Occipital lobe (tissue), 2 donors: ENCODE data around the gene HELZ. TPM values are rescaled to one million over a fixed set of nuclear protein-coding genes. Genes with fewer than 3 reads are reported as not detected.
"Not testable (repeated sequence)": the region's sequence is repeated elsewhere in the genome, so short reads cannot be mapped to it uniquely, and the experiment has no call there.

Experiments
- DNase-seq: peaks from one replicate; lab custom pipeline; 2025; lab: John Stamatoyannopoulos, UW
- total RNA-seq: library from RNA; depleted of rRNA; stranded (reverse); fragments of >200 nt; gene quantifications from one replicate; pipeline ENCODE4 v1.2.3, GENCODE V29; 2014

Gene HELZ
- total RNA-seq, 1 donor from 2014 or later = 58.0 TPM

DNA sequence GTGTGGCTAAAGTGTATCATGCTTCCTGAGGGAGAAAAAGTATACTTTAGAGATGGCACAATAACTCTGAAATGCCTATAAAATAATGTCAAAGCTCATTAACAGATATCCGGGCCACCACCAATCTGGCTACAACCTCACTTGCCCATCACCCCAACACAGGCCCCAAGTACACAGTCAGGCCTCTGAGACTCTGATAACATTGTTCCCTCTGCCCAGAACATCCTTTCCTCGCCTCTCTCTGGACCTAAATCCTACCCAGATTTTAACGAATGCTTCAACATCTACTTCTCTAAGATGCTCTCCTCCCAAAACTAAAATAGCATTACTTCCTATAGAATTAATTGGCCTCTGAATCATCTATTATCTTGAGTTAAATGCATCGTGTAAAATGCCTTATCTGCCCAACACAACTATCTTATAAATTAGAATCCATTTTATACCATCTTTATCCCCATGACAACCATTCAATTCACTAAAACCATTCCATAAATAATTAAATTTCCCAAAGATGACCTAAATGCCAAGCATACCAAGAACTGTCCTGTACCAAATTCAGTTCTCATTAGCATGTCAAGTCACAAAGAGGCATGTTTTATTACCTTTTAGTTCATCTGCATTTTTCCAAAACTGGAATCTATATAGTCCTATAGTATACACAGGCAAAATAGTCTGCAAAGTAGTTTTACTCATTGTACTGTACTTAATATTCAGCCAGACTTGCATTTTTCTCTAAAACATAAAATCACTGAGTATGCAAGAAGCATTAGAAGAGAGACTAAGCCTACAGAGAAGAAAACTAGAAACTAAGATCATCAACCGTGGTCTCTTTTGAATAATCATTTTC lies 15.7 kb downstream of the HELZ start:
- DNase-seq = no peak

DNA sequence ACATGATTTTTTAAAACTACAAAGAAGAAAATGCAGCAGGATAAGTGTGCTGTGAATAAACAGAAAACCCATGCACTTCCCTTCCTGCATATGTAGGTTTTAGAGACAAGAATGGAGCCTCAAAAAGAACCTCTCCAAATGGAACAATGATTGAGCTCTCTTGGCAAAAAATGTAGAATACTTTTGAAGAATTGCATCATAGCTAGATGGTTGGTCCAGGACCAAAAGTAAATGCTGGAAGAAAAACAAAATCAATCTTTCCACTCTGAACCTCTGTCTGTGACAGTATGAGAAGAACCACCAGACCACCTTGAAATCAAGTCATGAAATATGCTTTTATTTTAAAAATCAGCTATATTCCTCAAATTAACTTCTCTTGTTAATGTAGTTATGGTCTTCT lies 17.5 kb downstream of the HELZ start:
- no peak for DNase-seq

DNA sequence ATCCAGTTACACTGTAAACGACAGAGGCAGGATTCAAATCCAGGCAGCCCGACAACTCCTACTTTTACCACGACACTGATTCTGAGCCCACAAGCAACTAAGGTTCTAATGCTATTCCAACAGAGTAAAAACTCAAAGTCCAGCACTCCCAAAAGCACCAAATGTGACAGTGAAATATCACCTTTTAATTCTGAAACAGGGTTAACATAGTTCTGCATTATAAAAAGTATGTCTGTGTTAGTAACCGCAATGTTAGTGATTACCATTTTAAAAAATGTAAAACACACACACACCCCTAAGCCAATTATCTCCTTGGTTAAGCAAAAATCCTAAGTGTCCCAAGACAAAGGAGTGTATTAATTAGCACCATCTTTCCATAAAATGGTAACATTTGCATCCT lies 19.7 kb downstream of the HELZ start:
- no peak for DNase-seq

DNA sequence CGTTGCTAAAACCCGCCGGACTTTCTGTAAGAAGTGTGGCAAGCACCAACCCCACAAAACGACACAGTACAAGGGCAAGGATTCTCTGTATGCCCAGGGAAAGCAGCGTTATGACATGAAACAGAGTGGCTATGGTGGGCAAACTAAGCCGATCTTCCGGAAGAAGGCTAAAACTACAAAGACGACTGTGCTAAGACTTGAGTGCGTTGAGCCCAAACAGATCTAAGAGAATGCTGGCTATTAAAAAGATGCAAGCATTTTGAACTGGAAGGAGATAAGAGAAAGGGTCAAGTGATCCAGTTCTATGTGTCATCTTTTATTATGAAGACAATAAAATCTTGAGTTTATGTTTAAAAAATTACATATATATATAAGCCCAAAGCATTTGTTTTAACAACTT lies 20.3 kb downstream of the HELZ start:
- no peak for DNase-seq

DNA sequence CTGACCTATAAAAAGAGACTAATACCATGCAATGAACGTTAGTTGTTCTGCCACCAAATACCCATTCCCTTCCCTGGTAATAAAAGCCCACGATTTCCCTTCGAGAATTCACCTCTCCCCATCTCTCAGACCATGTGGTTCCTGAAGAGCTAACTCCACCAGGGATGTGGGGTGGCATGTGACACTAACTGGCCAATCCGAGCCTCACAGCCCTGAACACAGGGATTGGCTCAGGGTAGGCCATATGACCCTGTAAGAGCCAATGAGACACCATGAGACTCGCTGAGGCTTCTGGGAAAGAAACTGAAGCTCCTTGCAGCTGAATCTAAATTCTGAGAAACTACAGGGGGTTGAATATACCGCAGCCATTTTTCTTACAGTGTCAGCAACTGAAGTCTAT lies 21.1 kb downstream of the HELZ start:
- no peak for DNase-seq

DNA sequence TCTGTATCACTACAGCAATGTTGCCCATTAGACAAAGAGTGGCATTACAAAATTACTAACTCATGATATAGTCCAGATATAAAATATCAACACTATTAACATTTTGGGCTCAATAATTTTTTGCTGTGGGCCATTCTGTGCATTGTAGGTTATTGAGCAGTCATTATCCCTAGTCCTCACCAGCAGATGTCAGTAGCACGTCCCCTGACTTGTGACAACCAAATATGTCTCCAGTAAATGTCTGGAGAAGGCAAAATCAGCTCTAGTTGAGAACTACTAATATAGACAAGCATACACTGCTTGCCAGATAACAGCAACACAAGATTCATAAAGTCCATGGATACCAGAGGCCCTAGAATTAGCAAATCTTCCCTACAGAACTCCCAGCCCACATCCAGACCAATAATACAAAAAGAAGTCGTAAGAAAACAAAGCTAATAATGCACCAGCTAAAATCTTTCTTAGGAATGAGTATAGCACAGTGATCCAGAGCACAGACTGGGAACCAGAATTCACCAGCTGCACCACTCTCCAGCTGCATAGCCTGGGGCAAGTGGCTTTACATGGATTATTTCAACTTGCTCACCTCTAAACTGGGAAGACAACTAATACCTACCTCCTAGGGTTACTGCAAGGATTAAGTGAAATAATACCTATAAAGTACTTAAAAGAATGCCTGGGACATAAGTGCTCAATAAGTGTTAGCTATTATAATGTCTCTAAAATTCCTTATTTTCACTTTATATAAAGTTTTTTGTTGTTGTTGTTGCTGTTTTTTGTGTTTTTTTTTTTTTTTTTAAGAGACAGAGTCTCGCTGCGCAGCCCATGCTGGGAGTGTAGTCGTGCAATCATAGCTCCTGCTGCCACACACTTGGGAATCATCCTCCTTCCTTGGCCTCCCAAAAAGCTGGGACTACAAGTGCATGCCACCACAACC lies 23.7 kb downstream of the HELZ start:
- no peak for DNase-seq

DNA sequence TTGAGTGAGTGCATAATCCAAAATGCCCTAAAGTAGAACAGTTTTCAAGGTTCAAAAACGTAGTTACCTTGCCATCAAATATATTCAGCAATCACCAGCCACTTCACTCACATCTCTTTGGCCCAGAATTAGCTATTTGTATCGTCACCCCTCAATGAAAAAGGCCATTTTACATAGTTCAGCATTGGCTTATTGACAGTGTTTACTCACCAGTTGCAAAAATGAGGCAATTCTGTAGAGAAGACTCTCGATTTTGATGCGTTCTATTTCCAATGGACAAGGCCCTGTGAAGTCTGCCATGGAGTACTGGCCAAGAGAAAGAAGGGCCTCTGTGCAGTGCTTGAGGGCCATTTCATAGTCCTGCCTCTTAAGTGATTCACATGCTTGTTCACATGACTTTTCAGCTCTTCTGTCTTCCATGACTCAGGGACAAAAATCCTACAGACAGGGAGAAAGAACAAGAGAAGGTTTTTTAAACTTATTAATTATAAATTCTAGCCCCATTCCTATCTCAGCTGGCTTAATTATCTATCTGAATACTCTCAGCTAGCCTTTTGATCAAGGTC lies 26.5 kb downstream of the HELZ start:
- no peak for DNase-seq

DNA sequence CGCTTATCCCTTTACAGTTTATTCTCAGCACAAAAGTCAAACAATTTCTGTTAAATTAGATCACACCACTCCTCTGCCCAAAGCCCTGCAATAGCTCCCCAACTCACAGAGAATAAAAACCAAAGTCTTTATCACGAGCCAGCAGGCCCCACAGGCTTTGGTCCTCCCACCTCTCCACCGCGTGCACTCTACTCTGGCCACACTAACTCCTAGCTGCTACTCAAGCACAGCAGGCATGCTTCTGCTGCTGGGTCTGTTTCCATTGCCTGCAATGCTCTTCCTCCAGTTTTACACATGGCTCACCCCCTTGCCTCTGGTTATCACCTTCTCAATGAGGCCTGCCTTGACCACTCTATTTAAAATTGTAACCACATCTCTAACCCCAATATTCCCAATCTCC lies 27.6 kb downstream of the HELZ start:
- DNase-seq = no peak

DNA sequence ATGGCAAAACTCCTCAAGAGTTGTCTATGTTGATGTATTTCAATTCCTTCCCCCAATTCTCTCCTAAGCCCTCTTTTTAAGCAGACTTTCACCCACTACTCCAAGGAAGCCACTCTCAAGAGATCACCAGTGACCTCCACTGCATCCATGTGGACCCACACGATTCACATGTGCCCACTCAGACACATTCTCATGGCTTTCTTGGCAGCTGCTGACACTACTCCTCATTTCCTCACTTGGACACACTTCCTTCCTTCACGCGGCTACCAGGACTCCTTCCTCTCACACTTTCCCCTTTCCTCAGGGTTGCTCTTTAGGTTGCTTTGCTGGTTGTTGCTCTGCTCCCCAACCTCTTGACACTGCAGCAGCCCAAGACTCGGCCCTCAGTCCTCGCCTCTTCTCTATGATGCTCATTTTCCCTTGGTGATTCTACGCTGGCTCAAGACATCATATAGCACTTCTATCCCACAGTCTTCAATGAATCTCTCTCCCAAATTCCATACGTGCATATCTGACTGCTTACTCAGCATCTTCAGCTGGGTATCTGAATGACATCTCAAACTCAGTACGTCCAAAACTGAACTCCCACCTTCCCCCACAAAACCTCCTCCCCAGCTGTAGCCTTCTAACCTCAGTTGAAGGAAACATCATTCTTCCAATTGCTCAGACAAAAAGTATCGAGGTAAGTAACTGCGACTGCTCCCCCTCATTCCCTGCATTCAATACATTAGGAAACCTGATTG lies 28.2 kb downstream of the HELZ start:
- no peak for DNase-seq

DNA sequence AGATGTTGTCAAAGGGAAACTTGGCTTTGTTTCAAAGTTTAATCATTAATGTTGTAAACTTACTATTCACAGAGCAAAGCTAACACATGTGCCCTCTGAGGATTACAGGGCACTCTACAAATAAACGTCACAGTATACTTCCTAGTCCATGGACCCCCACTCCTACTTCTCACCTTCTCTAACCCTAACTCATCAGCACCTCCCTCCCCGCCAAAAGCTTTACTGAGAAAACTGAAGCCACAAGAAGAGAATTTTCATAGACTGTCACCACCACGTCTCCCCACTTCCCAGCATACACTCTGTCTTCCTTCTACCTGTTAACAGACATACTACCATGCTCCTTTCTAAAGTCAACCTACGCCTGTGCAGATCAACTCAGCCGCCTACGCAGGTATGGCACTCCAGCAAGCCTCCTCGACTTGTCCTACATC lies 29.0 kb downstream of the HELZ start:
- DNase-seq = no peak

DNA sequence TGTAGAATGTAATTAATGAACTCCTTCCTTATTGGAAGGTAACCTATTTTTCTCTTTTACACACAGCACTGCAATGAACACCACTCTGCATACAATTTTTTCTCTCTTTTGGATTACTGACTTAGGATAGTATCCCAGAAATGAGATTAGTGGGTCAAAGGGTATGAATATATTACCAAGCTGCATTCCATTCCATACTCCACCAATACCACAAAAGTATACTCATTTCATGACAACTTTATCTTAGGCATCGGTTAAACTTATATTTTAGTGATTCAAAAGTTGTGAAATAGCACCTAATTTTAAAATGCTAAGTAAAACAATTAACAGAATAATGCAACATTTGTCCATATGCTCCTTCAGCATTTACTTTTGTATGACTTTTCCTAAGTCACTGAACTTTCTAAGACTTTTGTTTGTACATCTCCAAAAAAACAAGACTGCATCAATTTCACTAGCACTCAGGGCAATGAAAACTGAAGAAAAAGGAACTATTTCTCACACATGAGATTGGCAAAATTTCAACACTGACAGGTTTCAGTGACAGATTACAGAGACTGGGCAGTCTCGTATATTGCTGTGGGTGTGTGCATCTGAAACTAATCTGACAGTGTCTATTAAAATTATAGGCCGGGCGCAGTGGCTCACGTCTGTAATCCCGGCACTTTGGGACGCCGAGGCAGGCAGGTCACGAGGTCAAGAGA lies 32.1 kb downstream of the HELZ start:
- DNase-seq = no peak

DNA sequence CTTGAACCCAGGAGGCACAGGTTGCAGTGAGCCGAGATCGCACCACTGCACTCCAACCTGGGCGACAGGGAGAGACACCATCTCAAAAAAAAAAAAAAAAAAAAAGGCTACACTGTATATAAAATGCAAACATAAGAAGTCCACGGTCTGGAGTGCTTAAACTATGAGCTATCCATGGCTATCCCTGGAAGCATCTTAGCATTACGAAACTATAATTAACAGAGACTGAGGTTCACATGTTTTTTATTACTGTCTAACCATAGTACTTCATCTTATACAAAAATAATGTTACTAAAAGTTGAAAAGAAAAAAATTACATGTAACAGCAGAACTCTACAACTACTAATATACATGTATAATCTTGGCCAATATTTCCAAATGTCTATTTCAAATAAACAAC lies 32.8 kb downstream of the HELZ start:
- DNase-seq = no peak

DNA sequence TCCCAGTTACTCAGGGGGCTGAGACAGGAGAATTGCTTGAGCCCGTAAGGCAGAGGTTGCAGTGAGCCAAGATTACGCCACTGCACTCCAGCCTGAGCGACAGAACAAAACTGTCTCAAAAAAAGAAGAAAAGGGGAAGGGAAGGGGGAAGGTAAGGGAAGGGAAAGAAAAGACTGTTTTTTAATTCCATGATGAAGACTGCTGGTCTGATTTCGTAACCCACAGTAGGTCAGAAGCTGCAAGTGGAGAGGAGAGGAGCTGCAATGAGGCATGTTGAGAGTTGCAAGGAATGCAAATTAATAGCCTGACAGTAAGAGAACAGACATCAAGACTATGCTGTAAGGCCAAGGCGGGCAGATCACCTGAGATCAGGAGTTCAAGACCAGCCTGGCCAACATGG lies 33.3 kb downstream of the HELZ start:
- DNase-seq = no peak

DNA sequence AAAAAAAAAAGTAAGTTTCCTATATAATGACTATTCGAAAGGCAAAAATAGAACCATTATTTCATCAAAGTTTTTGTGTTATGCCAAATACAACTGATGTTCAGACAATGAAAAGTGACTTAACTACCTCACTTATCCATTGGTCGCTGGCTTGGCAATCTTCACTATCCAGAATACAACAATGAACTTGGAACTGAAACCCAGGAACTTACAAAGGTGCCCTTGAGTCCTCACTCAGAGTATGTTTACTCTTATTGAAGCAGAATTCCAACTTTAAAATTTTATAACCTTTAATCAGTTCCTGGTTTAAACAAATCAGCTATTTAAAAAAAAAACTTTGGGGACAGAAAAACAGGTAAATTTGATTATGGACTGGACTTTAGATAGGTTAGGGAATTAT lies 34.1 kb downstream of the HELZ start:
- no peak for DNase-seq

DNA sequence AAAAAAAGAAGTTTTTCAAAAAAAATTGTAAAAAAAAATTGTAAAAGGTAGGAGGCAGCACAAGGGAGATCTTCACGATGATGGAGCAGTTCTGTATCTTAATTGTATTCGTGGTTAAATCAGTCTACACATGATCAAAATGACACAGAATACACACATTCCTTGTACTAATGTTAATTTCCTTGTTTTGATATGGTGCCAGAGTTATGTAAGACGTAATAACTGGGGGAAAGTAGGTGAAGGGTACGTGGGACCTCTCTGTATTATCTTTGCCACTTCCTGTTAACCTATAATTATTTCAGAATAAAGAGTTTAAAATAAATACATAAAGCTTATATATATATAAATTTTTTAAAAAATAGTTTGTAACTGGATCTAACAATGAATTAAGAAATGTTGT lies 36.8 kb downstream of the HELZ start:
- DNase-seq = no peak

DNA sequence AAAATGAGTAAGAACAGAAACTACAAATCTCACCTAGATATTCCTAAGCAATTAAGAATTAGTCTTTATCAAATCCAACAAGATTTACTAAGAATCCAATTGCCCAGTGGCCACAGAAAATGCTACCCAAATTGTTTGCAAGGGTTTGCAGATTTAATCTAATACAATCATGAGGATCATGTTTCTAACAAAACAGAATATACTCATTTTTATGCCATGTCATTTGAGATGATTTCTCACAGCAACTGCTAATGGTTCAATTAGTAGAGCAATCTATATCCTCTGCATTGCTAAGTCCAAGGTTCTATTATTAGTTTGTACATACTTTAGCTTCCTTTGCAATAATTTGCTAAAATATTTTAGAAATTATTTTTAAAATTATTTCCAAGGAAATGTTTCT lies 41.2 kb downstream of the HELZ start:
- no peak for DNase-seq

DNA sequence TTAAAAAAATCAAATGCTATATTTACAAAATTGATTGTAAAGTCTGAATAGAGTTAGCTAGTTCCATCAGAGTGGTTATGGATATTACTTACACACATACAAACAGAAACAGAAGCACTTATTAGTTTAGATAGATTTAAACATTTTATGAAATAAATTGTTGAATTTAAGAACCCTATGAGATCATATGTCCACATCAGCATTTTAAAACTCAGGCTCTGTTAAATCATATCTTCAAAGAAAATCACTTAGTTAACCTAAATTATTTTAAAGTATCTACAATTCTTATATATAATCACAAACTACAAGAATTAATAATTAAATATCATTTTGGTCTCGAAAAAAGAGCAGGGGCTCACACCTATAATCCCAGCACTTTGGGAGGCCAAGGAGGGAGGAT lies 42.5 kb downstream of the HELZ start:
- no peak for DNase-seq

DNA sequence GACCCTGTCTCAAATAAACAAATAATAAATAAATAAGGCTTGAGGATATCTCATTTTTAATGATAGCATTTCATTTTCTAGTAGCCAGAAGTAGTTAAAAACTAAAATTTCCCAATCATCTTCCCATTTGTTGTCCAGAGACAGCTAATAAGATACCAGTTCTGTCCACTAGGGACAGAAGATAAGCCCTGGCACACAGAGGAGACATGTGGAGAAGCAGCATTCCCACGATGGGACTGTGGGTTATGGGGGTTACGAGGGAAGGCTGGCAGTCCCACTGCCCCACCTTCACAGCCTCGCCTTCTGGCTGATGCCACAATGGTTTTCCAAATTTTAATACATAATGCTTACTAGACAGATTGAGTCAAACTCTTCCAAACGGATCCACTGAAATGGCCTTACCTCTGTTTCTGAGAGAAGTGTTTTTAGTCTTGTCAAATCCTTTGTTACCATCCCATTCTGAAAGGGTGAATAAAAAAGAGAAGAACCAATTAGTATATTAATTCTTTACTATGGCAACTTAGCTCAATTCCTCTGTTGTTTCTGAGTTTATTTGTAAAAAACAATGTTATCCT lies 44.2 kb downstream of the HELZ start:
- DNase-seq = no peak

DNA sequence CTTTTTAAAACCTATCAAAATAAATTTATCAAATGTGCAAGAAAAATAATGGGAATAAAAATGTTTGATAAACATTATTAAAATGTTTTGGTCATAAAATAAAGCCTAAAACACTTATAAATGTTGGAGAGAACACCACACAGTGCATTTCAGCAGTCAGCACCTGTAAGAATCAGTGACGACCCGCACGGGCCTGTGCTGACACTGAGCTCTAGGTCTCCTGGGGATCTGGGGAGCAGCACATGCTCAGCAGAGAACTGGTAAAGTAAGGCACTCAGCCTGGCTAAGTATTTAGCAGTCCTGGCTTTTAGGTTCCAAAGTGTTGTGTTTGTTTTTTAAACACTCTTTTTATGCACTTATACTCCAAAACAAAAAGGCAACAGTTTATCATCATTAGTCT lies 46.9 kb downstream of the HELZ start:
- no peak for DNase-seq

DNA sequence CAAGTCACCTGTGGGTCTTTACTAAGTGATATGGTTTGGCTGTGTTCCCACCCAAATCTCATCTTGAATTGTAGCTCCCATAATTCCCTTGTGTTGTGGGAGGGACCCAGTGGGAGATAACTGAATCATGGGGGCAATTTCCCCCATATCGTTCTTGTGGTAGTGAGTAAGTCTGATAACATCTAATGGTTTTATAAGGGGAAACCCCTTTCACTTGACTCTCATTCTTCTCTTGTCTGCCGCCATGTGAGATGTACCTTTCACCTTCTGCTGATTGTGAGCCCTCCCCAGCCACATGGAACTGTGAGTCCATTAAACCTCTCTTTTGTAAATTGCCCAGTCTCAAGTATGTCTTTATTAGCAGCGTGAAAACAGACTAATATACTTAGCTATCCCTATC lies 48.0 kb downstream of the HELZ start:
- not testable (repeated sequence) for DNase-seq

DNA sequence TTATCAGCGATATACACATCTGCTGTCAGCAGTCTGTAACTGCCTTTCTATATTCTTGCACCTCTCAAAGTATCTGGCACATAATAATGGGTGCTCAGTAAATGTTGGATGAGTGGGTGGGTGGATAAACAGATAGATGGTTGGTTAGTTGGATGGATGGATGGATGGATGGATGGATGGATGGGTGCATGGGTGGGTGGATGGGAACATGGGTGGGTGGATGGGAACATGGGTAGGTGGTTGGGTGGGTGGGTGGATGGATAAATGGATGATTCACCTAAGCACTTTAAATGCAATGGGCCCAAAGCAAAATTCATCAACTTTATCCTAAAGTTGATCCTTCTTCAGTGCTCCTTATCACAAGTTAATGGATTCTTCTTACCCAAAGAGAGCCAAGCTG lies 48.6 kb downstream of the HELZ start:
- DNase-seq = no peak
